Activated gamma-delta T cell (primary cell): ENCODE results near the gene ZFTA.
A peak's percentile ranks its signal among the peaks of the same experiment; 100 is the strongest.
"Not testable (repeated sequence)": the region's sequence is repeated elsewhere in the genome, so short reads cannot be mapped to it uniquely, and the experiment has no call there.

ENCODE experiments used
- DNase-seq: peaks from one replicate; lab custom pipeline; 2025; lab: John Stamatoyannopoulos, UW

ZFTA gene

DNA sequence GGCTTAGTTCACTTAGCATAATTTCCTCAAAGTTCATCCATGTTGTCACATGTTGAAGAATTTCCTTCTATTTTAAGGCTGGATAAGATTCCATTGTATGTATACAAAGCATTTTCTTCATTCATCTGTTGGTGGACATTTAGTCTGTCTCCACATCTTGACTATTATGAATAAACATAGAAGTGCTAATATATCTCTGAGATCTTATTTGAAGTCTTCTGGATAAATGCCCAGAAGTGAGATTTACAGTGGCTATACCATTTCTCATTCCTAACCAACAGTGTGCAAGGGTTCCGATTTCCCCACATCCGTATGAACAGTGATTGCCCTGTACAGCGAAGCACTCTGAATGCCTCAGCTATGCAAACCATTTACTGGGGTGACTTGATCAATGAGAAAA lies 6.6 kb upstream of the ZFTA start:
- no peak for DNase-seq

DNA sequence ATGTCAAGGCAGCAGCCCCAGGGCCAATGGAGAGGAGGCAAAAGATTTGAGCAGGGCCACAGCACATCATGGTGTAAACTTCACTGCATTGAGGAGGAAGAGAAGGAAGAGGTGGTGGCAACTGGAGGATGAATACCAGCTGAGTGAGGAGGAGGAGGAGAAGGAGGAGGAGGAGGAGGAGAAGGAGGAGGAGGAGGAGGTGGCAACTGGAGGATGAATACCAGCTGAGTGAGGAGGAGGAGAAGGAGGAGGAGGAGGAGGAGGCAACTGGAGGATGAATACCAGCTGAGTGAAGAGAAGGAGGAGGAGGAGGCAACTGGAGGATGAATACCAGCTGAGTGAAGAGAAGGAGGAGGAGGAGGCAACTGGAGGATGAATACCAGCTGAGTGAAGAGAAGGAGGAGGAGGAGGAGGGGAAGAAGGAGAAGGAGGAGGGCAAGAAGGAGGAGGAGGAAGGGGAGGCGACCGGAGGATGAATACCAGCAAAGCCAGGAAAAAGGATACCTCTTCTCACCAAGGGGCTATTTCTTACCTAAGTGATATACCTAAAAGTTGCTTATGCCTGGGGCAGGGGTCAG lies 3.3 kb upstream of the ZFTA start:
- not testable (repeated sequence) for DNase-seq

DNA sequence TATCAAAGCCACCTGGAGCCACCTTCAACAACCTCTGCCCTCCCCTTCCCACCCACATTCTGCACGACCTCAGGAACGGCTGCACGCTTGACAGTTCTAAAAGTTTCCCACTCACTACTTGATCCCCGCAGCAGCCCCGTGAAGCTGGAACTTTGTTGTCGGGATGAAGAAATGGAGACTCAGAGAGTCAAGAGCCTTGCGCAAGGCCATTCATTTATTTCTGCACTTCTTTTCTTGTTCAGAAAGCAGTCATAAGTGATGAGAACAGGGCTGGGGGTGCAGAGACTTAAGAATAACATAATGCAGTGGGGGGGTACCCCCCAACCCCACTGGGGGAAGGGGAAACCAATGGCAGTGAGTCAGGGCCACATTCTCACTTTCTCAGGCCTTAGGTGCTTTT lies 2.2 kb upstream of the ZFTA start:
- no peak for DNase-seq

DNA sequence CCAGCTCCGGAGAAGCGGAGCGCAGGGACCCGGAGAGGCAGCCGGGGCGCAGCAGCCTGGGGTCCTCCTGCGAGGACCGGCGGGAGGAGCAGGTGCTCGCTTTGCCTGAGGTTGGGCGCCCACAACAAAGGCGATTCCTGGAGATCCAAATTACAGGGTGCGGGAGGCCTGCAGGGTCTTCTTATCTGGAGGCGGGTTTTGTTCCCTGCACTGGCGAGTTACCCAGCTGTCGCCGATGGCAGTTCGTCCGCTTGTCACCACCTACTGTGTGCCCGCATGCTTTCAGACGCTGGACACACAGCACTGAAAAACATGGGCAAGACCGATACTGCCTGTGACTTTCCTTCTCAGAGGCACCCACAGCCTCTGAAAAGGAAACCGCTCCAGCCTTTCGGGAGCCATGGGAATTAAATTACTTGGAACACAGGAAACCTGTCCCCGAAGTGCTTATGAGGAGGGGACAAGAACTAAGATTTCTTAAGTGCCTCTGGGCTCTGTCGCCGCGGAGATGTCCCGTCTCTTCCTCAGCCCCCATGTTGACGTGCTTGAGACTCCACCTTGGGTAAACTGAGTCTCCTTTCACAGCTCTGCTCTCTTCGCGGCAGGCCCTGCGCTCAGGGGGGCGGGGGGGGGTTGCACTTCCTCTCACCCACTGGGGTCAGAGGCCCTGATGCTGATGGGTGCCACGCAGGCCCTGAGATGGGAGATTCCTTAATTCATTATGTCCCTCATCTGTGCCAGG lies 1.3 kb upstream of the ZFTA start:
- no peak for DNase-seq

GRCh38 chr11:63769042-63769713 lies 603 bp upstream of the ZFTA start:
- peak; percentile 37 for DNase-seq

- DNase-seq, result no peak
Observed at GRCh38 chr11:63767565-63768236, 874 bp downstream of the ZFTA start.

DNA sequence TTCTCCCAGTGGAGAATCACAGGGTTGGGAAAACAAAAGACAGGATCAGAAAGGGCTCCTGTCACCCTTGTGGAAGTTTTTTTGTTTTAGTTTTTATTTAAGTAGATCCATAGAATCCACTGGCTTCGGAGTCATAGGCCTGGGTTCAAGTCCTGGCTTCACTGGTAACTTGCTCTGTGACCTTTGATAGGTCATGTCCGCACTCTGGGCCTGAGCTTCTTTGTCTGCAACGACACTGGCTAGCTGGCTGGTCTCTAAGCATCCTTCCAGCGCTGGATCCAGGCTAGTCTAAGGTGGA lies 1.4 kb downstream of the ZFTA start:
- DNase-seq, result no peak

DNA sequence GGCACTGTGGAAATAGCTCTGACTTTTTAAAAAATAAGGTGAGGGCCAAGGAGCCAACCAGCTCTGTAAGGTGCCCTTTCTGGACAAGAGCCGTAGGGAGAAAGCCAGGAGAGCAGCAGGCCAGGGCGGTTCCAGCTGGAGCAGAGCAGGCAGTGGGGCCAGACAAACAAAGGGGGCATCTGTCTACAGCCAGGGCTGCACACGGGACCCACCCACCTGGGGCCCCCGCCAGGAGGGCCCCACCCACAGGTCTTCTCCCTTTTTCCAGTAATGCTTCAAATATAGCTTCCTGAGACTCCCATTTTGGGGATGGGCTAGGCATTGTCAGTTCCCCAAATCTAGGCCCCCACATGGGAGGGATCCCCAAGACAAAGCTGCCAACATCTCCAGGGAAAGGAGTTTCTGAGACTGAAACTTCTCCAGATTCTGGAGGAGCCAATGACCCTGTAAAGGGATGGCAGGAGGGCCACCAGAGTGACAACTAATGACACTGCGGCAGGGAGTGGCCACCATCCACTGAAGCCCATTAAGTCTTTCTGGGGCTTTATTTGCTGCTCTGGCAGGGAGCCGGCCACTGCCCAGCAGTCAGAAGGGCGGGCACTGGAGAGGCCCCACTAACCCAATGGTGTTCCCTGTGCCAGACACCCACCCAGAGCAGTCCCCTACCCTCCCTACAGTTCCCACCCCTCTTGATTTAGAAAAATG lies 1.9 kb downstream of the ZFTA start:
- no peak for DNase-seq

- no peak for DNase-seq
Observed at GRCh38 chr11:63765688-63766241, 2.8 kb downstream of the ZFTA start.

DNA sequence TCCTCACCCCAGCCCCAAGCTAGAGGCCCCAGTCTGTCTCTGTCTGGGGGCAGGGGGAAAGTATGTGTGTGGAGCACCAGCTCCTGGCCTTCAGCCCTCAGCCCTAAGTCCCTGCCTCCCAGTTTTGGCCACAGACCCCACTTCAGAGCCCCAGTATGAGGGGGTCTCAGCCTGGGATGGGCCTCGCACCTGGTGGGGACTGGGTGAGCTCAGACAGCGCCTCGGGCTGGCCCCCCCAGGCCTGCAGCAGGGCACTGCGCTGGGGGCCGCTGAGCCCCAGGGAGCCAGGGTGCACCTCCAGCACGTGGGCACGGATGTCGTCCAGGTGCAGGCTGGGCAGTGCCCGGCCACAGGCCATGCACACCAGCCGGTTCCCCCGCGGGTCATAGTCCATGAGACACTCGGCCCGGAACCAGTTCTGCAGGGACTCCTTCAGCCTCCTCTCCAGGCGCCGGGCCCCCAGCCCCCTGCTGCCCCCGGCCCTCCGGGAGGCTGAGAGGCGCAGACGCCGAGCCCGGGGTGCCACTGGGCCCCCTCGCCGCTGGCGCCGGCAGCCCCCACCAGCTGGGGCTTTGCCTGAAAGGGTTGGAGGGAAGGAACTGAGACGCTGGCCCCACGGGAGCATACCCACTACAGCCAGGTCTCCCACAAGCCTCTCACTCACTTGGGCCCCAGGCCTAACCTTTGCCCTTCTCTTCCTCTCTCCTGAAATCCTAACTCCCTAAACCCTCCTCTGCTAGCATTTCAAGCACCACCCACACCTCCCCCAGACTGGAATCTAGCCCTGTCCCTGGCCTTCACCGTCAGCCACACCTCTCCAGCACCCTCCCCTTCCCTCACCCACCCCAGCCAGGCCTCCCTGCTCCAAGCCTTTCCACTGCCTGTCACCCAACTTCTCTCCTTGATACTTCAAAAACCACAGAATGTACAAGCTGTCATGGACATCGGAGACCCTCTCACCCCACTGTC lies 3.6 kb downstream of the ZFTA start:
- DNase-seq, result no peak

DNA sequence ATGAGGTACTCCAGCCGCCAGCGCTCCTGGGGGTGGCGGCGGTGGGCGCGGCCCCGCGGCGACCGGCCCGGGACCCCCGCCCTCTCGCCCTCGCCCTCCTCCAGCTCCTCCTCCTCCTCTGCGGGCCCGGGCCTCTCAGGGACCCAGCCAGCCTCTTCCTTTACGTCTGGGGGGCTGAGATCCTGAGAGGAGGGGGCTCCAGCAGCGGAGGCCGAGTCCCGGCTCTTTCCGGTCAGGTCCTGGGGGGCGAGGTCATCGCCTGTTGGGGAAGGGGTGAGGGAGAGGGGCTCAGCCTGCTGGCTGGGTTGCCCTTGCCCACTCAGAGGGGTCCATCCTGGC lies 4.3 kb downstream of the ZFTA start:
- DNase-seq, result no peak

GRCh38 chr11:63763496-63764339 lies 4.9 kb downstream of the ZFTA start:
- DNase-seq, result no peak

DNA sequence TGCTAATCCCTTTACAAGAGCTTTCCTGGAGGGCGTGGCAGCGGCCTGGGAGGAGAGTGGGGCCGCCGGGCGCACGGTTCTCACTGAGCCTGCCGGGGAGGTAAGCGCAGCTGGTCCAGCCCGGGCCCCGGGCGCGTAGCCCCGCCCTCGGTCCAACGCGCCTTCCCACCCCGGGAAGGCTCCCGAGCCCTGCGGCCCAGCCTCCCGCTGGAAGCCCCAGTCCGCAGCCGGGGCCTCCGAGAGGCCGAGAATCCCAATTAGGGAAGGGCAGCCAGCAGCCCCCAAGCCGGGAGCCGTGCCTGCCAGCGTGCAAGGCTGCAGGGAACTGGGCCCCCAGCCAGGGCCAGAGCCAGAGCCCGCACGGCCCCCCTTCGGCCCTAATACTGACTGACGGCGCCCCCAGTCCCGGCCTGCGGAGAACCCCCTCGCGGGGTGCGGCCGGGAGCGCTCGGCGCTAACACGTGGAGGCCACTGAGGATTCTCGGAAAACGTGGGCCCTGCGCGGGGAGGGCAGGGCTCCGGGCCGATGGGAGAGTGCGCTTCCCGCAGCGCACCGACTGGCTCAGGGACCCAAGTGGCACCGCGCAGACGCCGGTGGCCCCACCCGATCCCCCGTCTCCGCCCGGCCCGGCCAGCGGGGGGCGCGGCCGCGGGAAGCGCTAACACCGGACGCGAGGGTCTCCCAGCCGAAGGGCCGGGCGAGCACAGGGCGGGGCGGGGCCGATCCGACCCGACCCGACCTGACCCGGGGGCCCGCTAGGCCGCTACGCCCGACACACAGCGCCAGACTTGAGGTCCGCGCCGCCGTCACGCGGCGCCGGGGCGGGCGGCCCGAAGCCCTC lies 5.7 kb downstream of the ZFTA start:
- DNase-seq, result no peak

DNA sequence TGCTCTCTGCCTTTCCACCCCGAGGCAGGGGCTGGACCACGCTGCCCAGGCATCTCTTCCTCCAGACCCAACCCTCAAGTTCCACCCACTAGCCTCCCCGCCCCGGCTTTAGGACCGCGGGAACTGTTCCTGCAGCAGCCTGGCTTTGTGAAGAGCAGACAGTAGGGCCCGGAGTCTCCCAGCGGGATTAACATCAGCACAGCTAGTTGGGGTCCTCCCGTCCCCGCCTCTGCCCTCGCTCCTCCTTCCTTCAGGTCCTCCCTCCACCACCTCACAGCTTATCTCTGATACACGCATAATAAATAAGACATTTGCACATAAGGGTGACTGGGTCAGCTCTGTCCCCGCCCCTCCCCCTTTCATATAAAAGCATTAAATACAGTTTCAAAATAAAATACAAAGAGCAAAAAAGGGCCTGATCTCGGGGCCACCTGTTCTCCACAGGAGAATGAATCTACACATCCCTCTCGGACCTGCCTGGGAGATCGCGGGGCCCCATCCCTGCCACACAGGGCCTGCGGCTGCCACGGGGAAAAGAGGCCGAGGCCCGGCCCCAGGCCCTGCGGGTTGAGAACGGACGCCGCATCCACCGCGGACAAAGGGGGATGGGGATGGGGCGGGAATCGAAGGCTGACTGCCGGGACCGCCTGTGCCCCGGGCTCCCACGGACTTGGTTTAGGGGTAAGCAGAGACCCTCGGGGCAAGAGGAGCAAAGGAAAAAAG lies 6.5 kb downstream of the ZFTA start:
- DNase-seq, result no peak

DNA sequence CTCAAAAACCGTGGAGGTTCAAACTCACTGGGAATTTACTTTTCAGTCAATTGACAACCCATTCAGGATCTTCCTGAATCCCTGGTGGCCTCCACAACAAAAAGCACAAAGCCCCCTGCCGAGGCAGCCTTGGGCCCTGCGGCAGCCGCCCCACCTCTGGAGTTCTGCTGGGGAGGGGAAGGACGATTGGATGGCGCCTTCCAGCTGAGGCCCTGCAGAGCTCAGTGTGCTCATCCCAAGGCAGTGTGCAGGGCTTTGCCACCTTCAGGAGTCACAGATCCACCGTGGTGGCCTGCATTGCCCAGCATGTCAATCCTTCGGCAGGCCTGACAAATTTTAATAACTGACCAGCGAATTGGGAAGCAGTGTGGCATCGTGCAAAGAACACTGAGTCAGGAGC lies 7.4 kb downstream of the ZFTA start:
- DNase-seq, result no peak

- DNase-seq, result no peak
Observed at GRCh38 chr11:63760487-63761079, 8.0 kb downstream of the ZFTA start.

DNA sequence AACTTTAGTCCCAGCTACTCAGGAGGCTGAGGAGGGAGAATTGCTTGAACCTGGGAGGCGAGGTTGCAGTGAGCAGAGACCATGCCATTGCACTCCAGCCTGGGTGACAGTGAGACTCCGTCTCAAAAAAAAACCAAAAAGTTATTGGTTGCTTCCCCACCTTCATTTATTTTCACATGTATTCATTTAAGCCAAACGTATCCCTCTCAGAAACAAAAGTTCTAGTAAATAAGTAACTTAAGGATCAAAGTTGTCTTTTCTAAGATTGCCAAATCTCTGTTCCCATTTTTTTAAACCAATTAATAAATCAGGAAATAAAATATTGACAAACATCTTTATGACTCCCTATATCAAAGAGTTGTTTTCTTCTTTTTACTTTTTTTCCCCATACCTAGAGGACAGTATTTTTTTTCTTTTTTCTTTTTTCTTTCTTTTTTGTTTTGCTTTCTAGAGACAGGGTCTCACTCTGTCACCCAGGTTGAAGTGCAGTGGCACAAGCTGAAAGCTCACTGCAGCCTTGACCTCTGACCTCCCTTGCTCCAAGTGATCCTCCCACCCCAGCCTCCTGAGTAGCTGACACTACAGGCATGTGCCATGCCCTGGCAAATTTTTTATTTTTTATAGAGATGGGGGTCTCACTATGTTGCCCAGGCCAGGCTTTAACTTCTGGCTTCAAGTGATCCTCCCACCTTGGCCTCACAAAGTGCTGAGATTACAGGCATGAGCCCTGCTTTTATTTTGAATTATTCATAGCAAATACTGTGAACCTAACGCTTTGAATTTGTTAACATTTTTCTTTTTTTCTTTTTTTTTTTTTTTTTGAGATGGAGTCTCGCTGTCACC lies 11.4 kb downstream of the ZFTA start:
- DNase-seq, result no peak
